ENCODE results near the gene PKN2. TPM values are rescaled to one million over a fixed set of nuclear protein-coding genes. Genes with fewer than 3 reads are reported as not detected.

Gene PKN2
- total and polyA plus RNA-seq, 2 donors (not counting 1 experiment from before 2014, with no cell fraction given), result 11.9 to 51.6 TPM

- H3K79me2 ChIP-seq (ENCODE audit: control insufficient read depth, insufficient read depth, low read length), result peaks cover 94% of the 10 kb centered on the region
- no peak overlapping the region for H3K27ac Mint-ChIP-seq
These were observed 193.3 kb downstream of the PKN2 start for GRCh38 chr1:88877382-88877825.

DNA sequence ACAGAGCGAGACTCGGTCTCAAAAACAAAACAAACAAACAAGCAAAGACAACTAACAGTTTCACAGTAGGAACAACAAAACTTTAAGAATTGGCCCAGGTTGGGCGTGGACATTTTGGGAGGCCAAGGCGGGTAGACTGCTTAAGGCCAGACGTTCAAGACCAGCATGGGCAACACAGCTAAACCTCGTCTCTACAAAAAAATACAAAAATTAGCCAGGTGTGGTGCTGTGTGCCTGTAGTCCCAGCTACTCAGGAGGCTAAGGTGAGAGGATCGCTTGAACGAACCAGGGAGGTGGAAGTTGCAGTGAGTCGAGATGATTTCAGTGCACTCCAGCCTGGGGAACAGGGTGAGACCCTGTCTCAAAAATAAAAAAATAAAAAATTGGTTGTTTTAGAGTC is 193.8 kb downstream of the PKN2 start:
- ChIA-PET CTCF (interaction anchor here (0.7 to 7.4 kb wide), 14 partner anchors 10 to 1661 kb away, joined by 3 to 148 read pairs (median 6); partner anchors contain the start of gene GTF2B), POLR2A (no interaction called here)
- no peak overlapping the region for H2AFZ ChIP-seq (ENCODE audit: insufficient read depth, low read depth, low read length, poor library complexity, severe bottlenecking)
- intact Hi-C loops (cut with micrococcal nuclease), result loop anchor here (1.0 kb wide), 1 partner anchor 223 kb away; no protein-coding TSS in a partner anchor
- Mint-ChIP-seq H3K27ac (no peak overlapping the region), H3K27me3 (no peaks in the 10 kb centered on the region), H3K4me3 (no peak overlapping the region), H3K9me3 (ENCODE audit: insufficient read depth) (no peaks in the 10 kb centered on the region), H3K4me1 (peaks cover 25% of the 10 kb centered on the region)
- H3K4me1 ChIP-seq (ENCODE audit: control insufficient read depth in 2 of 2, insufficient read depth in 2 of 2, low read length in 2 of 2), result no peaks in the 10 kb centered on the region
- no peak for DNase-seq
- H3K27ac ChIP-seq (ENCODE audit: low read length in 2 of 2), result no peak overlapping the region
- 98% methylated on average over 5 of the region's 9 CpGs for WGBS (ENCODE audit: insufficient coverage)
- H3K79me2 ChIP-seq (ENCODE audit: control insufficient read depth, insufficient read depth, low read length), result peaks cover 89% of the 10 kb centered on the region
- H3K4me3 ChIP-seq (ENCODE audit: control extremely low read depth in 1 of 5, extremely low read depth in 1 of 5, insufficient read depth in 1 of 5, low read depth in 2 of 5, low read length in 4 of 5), result no peak overlapping the region
- H3K4me2 ChIP-seq (replicated peaks; ENCODE audit: low read depth, low read length, poor library complexity, severe bottlenecking), result no peak overlapping the region
- H3K9me3 ChIP-seq (ENCODE audit: control extremely low read depth in 1 of 3, control insufficient read depth in 2 of 3, insufficient read depth in 1 of 3, low read length in 2 of 3), result no peaks in the 10 kb centered on the region
- TF ChIP-seq, protein P1, sequence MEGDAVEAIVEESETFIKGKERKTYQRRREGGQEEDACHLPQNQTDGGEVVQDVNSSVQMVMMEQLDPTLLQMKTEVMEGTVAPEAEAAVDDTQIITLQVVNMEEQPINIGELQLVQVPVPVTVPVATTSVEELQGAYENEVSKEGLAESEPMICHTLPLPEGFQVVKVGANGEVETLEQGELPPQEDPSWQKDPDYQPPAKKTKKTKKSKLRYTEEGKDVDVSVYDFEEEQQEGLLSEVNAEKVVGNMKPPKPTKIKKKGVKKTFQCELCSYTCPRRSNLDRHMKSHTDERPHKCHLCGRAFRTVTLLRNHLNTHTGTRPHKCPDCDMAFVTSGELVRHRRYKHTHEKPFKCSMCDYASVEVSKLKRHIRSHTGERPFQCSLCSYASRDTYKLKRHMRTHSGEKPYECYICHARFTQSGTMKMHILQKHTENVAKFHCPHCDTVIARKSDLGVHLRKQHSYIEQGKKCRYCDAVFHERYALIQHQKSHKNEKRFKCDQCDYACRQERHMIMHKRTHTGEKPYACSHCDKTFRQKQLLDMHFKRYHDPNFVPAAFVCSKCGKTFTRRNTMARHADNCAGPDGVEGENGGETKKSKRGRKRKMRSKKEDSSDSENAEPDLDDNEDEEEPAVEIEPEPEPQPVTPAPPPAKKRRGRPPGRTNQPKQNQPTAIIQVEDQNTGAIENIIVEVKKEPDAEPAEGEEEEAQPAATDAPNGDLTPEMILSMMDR (IDR thresholded peaks at IDR 0.05), result no peak
- TF ChIP-seq EZH2 (IDR thresholded peaks at IDR 0.05; ENCODE audit: borderline replicate concordance, insufficient read depth, low read depth, low read length, poor library complexity, severe bottlenecking), result no peak
- H3K27me3 ChIP-seq (replicated peaks in 1 of 4; ENCODE audit: control extremely low read depth in 1 of 4, control insufficient read depth in 3 of 4, insufficient read depth in 4 of 4, low read length in 3 of 4), result no peaks in the 10 kb centered on the region
- H4K20me1 ChIP-seq (ENCODE audit: control insufficient read depth, insufficient read depth, low read length, poor library complexity, severe bottlenecking), result peaks cover 78% of the 10 kb centered on the region
- no peak overlapping the region for H3K9ac ChIP-seq (ENCODE audit: low read length)
- peaks cover 5 to 7% of the 10 kb centered on the region in 2 experiments for H3K36me3 ChIP-seq (replicated peaks in 1 of 2; ENCODE audit: control extremely low read depth in 1 of 2, control insufficient read depth in 1 of 2, extremely low read depth in 1 of 2, insufficient read depth in 2 of 2, low read length in 1 of 2)
- ATAC-seq (ENCODE audit: low read depth), result no peak

More at GRCh38 chr1:88877382-88877825, 193.3 kb downstream of the PKN2 start:
- no peaks in the 10 kb centered on the region for H3K27me3 ChIP-seq (replicated peaks in 1 of 4; ENCODE audit: control extremely low read depth in 1 of 4, control insufficient read depth in 3 of 4, insufficient read depth in 4 of 4, low read length in 3 of 4)
- no peak overlapping the region for H3K4me2 ChIP-seq (replicated peaks; ENCODE audit: low read depth, low read length, poor library complexity, severe bottlenecking)
- ChIA-PET CTCF (interaction anchor here (0.7 to 7.4 kb wide), 17 partner anchors 8 to 1661 kb away, joined by 3 to 148 read pairs (median 3); no protein-coding TSS in a partner anchor), POLR2A (no interaction called here)
- no peak overlapping the region for H3K9ac ChIP-seq (ENCODE audit: low read length)
- peaks cover 82% of the 10 kb centered on the region for H4K20me1 ChIP-seq (ENCODE audit: control insufficient read depth, insufficient read depth, low read length, poor library complexity, severe bottlenecking)
- H3K4me1 ChIP-seq (ENCODE audit: control insufficient read depth in 2 of 2, insufficient read depth in 2 of 2, low read length in 2 of 2), result no peaks in the 10 kb centered on the region
- WGBS (ENCODE audit: insufficient coverage), result no CpG with 5 or more reads among the region's 6 CpGs
- H3K9me3 Mint-ChIP-seq (ENCODE audit: insufficient read depth), result no peaks in the 10 kb centered on the region
- no peak overlapping the region for H2AFZ ChIP-seq (ENCODE audit: insufficient read depth, low read depth, low read length, poor library complexity, severe bottlenecking)
- H3K27ac ChIP-seq (ENCODE audit: low read length in 2 of 2), result no peak overlapping the region
- H3K9me3 ChIP-seq (ENCODE audit: control extremely low read depth in 1 of 3, control insufficient read depth in 2 of 3, insufficient read depth in 1 of 3, low read length in 2 of 3), result no peaks in the 10 kb centered on the region
- H3K4me3 ChIP-seq (ENCODE audit: control extremely low read depth in 1 of 5, extremely low read depth in 1 of 5, insufficient read depth in 1 of 5, low read depth in 2 of 5, low read length in 4 of 5), result no peak overlapping the region
- peaks cover 20% of the 10 kb centered on the region for H3K4me1 Mint-ChIP-seq
- no peak overlapping the region for H3K4me3 Mint-ChIP-seq
- ATAC-seq (ENCODE audit: low read depth) (no peak), DNase-seq (peak; percentile 47)
- intact Hi-C loops (cut with micrococcal nuclease), result loop anchor here (1.0 kb wide), 1 partner anchor 222 kb away; no protein-coding TSS in a partner anchor
- TF ChIP-seq, protein P1 (IDR thresholded peaks at IDR 0.05), result peak; percentile 81
- no peak for TF ChIP-seq EZH2 (IDR thresholded peaks at IDR 0.05; ENCODE audit: borderline replicate concordance, insufficient read depth, low read depth, low read length, poor library complexity, severe bottlenecking)
- H3K36me3 ChIP-seq (replicated peaks in 1 of 2; ENCODE audit: control extremely low read depth in 1 of 2, control insufficient read depth in 1 of 2, extremely low read depth in 1 of 2, insufficient read depth in 2 of 2, low read length in 1 of 2), result peaks cover 5 to 7% of the 10 kb centered on the region in 2 experiments
- no peaks in the 10 kb centered on the region for H3K27me3 Mint-ChIP-seq
